Mucosa of stomach (tissue), 1 donor: ENCODE data around the gene ZNF467.

Experiments used
- H3K27me3 ChIP-seq: one replicate; pipeline ENCODE4 v1.7.0; 2013; ENCODE audit warnings: mild to moderate bottlenecking, low read length; ENCODE audit not compliant: control insufficient read depth, insufficient read depth
- H3K36me3 ChIP-seq: one replicate; pipeline ENCODE4 v1.7.0; 2013; ENCODE audit warnings: low read length; ENCODE audit not compliant: control insufficient read depth, insufficient read depth
- H3K4me1 ChIP-seq: one replicate; pipeline ENCODE4 v1.7.0; 2013; ENCODE audit warnings: mild to moderate bottlenecking, low read length; ENCODE audit not compliant: control insufficient read depth, insufficient read depth
- H3K4me3 ChIP-seq: one replicate; pipeline ENCODE4 v1.7.0; 2013; ENCODE audit warnings: low read length
- H3K9ac ChIP-seq: one replicate; pipeline ENCODE4 v1.7.0; 2013; ENCODE audit warnings: mild to moderate bottlenecking, low read length, moderate library complexity
- H3K9me3 ChIP-seq: one replicate; pipeline ENCODE4 v1.7.0; 2013; ENCODE audit warnings: mild to moderate bottlenecking, low read length, moderate library complexity; ENCODE audit not compliant: control insufficient read depth
- donor health status: Pancreatic carcinoma.

Gene ZNF467

DNA sequence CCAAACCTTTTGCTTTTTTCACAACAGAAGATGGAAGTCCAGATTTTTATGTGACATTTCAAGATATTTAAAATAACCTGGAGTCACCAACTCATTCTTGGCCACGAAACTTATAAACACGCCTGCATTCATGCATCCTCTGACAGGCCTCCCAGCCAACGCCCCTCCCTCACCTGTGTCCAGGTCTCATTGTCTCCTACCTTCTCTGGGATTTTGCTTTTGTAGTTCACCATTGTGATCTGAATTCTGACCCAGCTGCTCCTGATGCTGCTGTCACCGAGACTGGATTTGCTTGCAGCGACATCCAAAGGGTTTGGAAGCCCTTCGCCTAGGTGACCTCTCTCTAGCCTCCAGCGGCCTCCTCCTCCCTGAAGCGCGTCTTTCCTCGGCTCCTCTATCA, 10.8 kb downstream of the ZNF467 start:
- Histone ChIP-seq H3K4me1 (no peaks in the 10 kb centered on the region), H3K9ac (no peak overlapping the region), H3K36me3 (no peaks in the 10 kb centered on the region), H3K4me3 (no peak overlapping the region), H3K27me3 (peaks cover 4% of the 10 kb centered on the region), H3K9me3 (no peaks in the 10 kb centered on the region)

DNA sequence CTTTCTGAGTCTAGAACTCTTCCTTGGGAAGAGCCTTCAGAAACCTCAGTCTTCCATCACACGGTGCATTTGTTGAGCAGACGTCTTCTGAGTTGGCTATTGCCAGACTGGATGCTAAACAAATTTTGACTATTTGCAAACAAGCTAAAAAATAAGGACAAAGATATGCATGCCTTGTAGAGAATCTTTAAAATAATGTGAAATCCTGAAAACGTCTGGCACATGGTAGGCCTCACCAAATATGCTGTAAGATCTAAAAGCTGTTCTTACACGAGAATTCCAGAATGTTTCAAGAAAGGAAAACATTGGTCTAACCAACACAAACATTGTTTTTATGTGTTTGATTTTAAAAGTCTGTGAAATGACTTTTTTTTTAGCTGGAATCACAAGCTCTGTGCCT, 11.3 kb downstream of the ZNF467 start:
- peaks cover 4% of the 10 kb centered on the region for H3K27me3 ChIP-seq
- H3K9me3 ChIP-seq, result no peaks in the 10 kb centered on the region
- H3K36me3 ChIP-seq, result no peaks in the 10 kb centered on the region
- H3K4me1 ChIP-seq, result no peaks in the 10 kb centered on the region
- no peak overlapping the region for H3K9ac ChIP-seq
- H3K4me3 ChIP-seq, result no peak overlapping the region

- no peaks in the 10 kb centered on the region for H3K4me1 ChIP-seq
- H3K9me3 ChIP-seq, result no peaks in the 10 kb centered on the region
- H3K36me3 ChIP-seq, result no peaks in the 10 kb centered on the region
- no peak overlapping the region for H3K4me3 ChIP-seq
- no peak overlapping the region for H3K9ac ChIP-seq
- peaks cover 4% of the 10 kb centered on the region for H3K27me3 ChIP-seq
These were observed 12.1 kb downstream of the ZNF467 start for GRCh38 chr7:149761307-149761706.

DNA sequence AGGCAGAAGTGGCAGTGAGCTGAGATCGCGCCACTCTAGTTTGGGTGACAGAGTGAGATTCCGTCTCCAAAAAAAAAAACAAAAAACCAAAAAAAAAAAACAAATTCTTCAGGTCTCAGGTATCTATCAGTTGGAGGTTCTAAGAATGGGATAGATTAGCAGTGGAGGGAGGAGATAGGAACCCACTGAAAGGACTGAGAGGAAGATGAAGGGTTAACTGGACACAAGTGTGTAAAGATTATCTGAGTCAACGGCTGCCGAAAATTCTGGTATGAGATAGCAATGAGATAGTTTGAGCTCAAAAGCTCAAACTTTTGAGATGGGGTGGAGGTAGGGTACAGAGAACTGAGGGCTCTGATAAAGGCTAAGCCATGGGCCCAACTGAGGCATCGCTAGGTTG, 12.8 kb downstream of the ZNF467 start:
- no peak overlapping the region for H3K9ac ChIP-seq
- no peaks in the 10 kb centered on the region for H3K4me1 ChIP-seq
- H3K9me3 ChIP-seq, result no peaks in the 10 kb centered on the region
- H3K36me3 ChIP-seq, result no peaks in the 10 kb centered on the region
- H3K4me3 ChIP-seq, result no peak overlapping the region
- peaks cover 4% of the 10 kb centered on the region for H3K27me3 ChIP-seq

- Histone ChIP-seq H3K27me3 (no peaks in the 10 kb centered on the region), H3K4me1 (no peaks in the 10 kb centered on the region), H3K36me3 (no peaks in the 10 kb centered on the region), H3K4me3 (no peak overlapping the region), H3K9me3 (no peaks in the 10 kb centered on the region), H3K9ac (no peak overlapping the region)
These were observed 14.1 kb downstream of the ZNF467 start for GRCh38 chr7:149759093-149759860.

DNA sequence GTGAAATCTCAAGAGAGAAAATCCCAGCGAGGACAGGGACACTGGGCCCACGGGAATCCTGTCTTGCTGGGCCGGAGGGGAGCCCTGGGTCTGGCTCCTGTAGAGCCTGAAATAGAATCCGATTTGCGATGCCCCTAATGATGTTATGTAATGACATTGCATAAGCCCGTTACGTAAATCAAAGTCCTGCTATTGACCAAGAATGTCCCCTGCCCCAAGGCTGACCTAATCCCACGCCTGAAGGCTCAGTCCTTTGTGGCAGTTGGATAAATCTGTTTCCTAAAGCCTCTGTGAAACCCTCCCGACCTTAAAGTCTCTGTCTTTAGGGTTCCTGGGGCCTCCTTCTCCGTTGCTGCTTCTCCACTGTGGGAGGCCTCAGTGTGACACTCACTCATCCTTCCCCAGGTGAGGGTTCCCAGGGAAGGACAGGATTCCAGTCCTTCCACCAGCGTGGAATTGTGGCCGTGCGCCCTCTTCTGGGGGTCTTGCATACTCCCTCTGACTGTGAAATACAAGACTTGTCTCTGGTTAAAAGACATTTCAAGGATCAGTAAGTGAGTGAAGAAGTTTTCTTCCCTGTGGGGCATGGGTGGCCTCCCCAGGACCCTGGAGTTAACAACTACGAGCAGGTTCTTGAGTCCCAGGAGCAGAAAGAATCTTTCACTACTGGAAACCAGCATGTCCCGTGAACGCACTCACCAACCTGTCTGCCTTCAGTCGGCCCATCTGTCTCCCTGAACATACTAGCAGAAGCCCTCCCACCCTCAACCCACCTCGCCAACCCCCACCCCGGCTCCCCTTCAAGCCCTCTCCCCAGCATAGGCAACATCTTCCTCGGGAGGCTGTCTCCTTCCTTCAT, 19.8 kb downstream of the ZNF467 start:
- Histone ChIP-seq H3K9ac (no peak overlapping the region), H3K9me3 (no peaks in the 10 kb centered on the region), H3K36me3 (no peaks in the 10 kb centered on the region), H3K4me1 (no peaks in the 10 kb centered on the region), H3K4me3 (no peak overlapping the region), H3K27me3 (no peaks in the 10 kb centered on the region)

GRCh38 chr7:149752646-149753045, 20.7 kb downstream of the ZNF467 start:
- Histone ChIP-seq H3K4me1 (peaks cover 4% of the 10 kb centered on the region), H3K9me3 (no peaks in the 10 kb centered on the region), H3K36me3 (no peaks in the 10 kb centered on the region), H3K9ac (no peak overlapping the region), H3K4me3 (no peak overlapping the region), H3K27me3 (no peaks in the 10 kb centered on the region)

DNA sequence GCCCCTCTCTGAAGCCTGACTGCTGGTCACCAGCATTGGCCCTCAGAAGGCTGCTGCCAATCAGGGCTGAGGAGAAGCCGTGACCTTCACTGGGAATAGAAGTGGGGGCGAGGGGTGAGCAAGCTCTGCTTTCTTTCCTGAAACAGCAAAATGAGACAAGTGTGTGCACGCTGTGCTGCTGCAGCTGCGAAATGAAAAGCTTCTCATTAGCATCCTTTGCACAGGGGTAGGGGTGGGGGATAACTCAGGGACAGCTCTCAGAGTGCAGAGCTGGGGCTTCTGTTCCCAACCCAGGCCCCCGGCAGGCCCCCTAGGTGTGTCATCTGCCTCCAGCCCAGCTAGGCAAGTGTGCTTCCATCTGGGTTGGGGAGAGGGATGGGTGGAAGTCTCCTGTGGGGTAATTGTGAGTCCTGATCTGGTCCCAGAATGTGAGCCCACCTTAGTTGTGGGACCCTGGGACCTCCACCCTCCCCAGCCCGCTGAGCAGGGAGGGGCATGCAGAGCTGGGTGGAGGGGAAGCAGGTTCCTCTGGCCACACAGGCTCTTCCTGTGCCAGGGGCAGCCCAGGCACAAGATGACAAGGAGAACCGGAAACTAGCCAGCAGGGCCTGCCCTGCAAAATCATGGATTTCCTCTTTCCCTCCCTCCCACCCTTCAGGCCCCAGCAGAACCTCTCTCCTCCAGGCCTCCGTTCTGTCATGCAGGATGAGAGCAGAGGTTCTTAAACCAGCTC, 22.2 kb downstream of the ZNF467 start:
- peaks cover 4% of the 10 kb centered on the region for H3K4me1 ChIP-seq
- H3K27me3 ChIP-seq, result no peaks in the 10 kb centered on the region
- H3K4me3 ChIP-seq, result no peak overlapping the region
- no peaks in the 10 kb centered on the region for H3K36me3 ChIP-seq
- H3K9ac ChIP-seq, result no peak overlapping the region
- H3K9me3 ChIP-seq, result no peaks in the 10 kb centered on the region

GRCh38 chr7:149750122-149750845, 23.1 kb downstream of the ZNF467 start:
- no peak overlapping the region for H3K4me3 ChIP-seq
- no peaks in the 10 kb centered on the region for H3K9me3 ChIP-seq
- no peaks in the 10 kb centered on the region for H3K36me3 ChIP-seq
- H3K27me3 ChIP-seq, result no peaks in the 10 kb centered on the region
- H3K9ac ChIP-seq, result no peak overlapping the region
- H3K4me1 ChIP-seq, result peaks cover 4% of the 10 kb centered on the region

- Histone ChIP-seq H3K4me3 (no peak overlapping the region), H3K9ac (no peak overlapping the region), H3K27me3 (no peaks in the 10 kb centered on the region), H3K4me1 (peaks cover 4% of the 10 kb centered on the region), H3K9me3 (no peaks in the 10 kb centered on the region), H3K36me3 (no peaks in the 10 kb centered on the region)
These were observed 25.1 kb downstream of the ZNF467 start for GRCh38 chr7:149748076-149748874.
